GM18517 (cell line): ENCODE data around the gene LYRM4.
A peak's percentile ranks its signal among the peaks of the same experiment; 100 is the strongest.

Experiments used
- ATAC-seq: cut with Tn5 transposase; IDR thresholded peaks from one replicate; pipeline ENCODE4 v1.9.1; 2021; ENCODE audit warnings: mild to moderate bottlenecking, moderate library complexity; ENCODE audit not compliant: unreplicated experiment

Gene LYRM4

DNA sequence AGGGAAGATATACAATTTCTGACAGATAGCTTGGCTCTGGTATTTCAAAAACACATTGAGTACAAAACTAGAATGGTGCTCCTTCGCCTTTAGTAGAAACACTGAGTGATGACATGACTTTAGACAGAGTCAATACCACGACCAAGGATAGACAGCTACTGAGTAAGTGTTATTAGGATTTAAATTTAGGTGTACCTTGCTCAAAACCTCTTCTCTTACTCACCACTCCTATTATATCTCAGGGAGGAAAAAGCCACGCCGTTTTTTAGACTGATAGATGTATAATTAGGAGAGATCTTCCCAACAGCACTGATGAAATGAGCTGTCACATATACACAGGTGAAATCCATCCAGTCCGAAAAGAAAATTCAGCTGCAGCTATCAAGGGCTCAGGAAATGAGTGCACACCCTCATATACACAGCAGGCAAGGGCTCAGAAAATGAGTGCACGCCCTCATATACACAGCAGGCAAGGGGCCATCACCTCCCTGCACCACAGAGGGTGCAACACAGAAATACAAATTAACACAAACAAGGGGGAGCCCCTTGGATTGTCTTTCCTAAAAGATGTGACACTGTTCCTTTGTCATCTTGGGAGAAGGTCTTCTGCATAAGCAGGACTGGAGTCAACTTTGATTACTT lies 53.7 kb downstream of the LYRM4 start:
- no peak for ATAC-seq

DNA sequence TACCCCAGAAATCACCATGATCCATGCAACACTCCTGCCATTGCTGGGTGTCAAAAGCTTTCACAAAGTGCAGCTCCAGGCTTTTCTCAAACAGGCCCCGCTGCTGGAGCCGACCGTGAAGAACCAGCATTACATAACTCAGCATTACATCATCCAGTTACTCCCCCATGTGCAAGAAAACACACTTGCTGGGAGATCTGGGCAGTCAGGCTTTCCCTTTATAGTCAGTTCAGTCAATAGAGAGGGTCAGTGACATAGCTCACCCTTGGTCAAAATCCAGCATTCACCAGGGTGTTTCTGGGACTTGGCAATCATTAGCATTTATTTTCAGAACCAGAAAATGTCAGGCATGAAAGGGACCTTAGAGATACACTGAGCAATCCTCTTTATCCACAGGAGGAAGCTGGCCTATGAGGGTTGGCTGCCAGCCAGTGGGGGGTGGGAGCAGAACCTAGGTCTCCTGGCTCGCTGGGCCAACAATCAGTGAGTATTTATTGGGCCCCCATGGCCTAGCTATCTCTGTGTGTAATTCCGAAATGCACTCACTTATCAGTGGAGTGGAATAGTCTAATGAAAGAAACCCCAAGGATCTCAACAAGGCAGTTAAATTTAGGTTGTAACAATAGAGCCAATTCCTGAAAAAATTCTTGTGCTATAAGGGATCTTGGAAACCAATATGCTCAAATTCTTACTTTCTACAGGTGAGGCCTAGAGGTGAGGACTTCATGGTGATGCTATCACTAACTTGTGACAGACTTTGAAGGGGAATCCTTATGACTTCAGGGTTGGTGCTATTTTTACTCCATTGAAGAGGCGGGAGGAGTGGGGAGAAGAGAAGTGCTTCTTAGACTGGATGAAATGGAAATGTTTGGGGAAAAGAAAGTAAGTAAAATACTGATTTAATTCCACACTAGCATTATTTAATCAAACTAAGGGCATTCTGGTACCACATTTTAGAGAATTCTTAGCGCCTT lies 54.6 kb downstream of the LYRM4 start:
- ATAC-seq = no peak

DNA sequence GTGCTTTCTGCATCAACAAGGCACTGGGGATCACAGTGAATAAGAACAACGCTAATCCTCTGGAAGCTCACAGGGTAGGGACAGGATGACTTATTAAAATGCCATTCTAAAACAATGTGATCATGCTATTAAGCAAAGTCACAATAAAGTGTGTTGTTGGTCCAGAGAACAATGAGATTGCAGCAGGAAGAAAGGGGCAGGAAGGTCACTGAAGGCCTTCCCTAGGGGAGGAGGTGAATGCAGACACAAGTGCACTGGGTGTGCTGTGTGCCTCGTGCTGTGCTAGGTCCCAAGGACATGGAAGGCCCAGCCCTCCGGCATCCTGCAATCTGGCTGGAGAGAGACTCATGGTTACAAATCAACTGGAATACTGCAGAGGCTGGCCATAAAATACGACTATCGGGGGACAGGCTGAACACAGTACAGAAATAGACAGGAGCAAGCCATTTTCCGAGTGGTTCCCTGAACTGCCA lies 55.7 kb downstream of the LYRM4 start:
- no peak for ATAC-seq

DNA sequence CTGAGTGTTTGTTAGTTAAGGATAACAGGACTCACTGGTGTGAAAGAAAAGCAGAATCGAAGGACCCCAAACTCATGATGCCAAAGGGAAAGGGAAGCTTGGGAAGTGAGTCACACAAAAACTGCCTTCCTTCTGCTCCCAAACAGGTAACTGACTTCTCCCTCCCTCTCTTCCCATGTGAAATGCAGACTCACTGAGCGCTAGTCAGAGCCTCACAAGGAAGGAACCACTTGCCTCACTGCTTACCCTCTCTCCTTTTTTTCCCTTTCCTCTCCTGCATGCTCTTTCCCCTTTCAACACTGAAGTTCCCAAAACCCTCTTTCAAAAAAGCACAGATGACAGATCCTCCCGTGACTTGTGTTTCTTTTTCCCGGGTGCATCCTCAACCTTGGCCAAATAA lies 56.4 kb downstream of the LYRM4 start:
- ATAC-seq = no peak

DNA sequence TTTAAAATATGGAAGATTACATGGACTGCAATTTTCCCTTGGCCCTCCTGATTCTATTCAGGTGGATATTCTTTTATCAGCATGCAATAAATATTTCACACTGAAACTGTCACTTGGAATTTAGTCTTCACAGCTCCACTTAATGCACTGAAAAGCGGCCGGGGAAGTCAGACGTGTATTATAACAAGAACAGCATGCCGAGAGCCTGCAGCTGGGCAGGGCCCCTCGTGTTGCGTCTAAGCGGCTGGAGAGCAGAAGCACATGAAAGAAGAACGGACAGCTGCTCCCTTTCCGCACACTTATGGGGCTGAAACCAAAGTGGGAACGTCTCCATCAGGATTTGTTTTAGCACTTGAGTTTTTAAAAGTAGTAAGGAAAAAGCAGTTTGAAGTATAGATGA lies 57.2 kb downstream of the LYRM4 start:
- no peak for ATAC-seq

DNA sequence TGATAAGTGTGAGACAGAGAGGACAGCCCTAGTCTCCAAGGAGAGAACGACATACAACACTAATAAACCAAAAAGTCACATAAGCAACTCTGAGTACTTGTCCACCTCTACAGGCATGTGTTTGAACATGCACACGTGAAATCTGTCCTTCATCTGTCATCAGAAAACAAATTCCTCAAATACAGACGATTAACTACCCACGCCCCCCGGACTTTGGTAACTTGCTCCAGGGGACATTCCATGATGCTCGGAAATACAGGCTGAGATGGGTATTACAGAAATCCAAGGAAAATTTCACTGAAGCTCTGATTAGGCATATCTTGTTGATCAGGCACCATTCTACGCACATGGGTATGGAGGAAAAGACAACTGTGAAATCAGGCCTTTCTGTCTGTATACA lies 57.8 kb downstream of the LYRM4 start:
- ATAC-seq = no peak

DNA sequence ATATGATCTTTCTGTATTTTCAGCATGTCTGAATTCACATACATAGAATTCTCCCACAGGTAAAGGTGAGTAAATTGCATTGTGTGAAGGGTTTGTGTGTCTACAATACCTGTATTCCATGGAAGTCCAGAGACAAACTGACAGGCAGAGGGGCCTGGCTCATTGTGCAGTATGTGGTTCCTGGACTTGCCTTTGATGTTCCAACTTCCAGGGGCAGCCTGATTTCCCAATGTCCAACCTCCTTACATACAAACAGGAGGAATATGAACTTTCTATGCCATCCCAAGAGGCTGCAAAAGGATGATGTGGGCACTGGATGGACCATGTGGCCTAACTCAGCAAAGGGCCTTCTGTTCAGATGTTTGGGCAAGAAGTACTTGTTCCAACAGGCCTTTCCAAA lies 58.5 kb downstream of the LYRM4 start:
- ATAC-seq = no peak

DNA sequence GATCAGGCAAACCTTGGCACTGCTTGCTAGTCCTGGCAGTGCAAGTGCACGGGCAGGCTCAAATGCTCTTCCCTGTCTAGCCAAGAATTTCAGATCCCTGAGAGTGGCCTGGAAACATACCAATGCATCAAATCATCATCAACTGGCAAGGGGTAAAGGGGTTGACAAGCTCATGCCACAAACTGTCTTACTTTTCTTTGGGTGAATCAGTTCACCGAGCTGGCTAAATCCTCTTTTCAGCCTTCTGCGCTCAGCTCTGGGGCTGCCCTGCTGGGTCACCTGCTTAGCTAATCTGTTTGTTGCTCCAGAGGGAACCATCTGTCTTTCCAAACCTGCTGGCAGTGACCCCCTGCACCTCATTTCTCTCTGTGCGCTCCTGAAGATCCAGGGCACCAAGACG lies 59.5 kb downstream of the LYRM4 start:
- ATAC-seq = no peak

DNA sequence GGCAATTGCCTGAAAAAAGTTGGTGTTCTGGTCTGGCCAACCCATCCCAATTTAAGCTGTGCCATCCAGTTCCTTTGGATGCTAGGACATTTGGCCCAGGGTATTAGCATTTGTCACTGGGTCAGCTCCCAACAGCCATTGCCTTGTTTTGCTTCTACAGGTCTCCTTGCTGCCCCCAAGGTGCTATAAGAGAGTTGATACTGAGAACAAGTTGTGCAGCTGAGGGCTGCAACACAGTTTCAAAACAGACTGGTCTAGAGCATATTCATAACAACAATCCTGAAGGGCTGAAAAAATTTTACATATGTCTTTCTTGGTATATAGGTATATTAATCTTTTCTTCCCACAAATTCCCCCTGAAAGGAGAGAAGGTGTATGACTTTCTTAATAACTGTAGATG lies 61.0 kb downstream of the LYRM4 start:
- no peak for ATAC-seq

DNA sequence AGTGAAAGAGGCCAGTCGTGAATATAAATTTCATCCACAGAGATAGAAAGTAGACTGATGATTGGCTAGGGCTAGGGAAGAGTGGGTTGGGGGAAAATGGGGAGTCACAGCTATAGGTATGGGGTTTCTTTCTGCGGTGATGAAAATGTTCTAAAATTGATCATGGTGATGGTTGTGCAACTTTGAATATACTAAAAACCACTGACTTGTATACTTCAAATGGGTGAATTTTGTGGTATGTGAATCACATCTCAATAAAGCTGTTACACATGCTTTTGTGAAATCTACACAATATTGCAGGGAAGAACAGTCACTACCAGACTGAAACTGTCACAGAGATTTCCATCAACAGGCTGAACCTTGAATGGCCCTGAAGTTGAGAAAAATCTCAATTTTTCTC lies 61.5 kb downstream of the LYRM4 start:
- no peak for ATAC-seq

DNA sequence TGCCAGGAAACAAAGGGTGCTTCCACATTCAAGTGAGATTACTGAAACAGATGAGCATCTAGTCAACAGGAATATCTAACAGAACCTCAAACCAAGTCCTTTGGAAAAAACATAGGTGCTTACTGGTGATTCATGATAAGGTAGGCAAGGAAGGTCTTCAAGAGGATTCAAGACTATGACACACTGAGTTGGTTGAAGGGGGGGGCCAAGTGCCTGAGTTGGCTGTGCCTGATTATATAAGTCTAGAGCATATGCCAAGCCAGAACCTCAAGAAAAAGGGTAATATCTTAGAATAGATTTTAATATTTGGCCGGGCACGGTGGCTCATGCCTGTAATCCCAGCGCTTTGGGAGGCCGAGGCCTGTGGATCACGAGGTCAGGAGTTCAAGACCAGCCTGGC lies 63.7 kb downstream of the LYRM4 start:
- no peak for ATAC-seq

DNA sequence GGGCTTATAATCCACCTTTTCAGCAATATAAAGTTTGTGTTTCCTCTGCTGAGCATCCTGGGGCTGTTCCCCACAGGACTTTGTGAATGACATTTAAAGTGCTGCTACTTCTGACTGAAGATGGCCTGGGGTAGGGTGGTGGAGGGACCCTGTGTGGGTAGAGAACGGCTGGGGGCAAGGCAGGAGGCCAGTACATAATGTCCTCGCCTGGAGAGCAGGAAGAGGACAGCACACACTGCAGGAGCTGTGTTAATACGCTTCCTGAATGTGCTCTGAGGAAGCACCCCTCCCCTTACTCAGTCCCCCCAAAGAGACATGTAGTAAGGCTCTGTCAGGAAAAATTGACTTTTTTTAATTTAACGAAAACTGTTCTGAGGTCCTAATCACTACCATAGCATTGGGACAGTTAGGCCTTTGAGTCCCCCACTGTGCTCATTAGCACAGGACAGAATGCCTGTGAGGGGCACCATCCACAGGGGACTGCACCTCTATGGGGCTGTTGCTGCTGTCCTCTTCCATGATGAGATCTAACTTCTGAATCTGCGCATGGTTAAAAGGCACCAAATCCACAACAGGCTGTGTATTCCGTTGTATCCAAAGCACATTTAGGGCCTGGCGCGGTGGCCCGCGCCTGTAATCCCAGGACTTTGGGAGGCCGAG lies 68.5 kb downstream of the LYRM4 start:
- no peak for ATAC-seq

DNA sequence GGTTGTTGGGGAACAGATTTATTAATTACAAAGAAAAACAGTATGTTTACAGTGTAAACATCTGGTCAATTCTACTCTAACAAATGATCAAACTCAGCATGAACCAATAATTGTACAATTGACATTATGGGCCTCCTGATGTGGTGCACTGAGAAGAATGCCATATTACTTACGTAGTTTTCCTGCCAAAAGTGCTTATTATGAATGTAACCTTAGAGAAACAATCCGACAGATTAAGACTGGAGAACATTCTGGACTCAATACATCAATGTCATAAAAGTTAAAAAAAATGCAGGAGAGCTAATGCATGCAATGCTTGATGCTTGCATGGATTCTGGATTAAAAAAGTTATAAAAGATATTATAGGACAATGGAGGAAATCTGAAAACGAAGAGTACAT lies 69.0 kb downstream of the LYRM4 start:
- ATAC-seq = no peak

DNA sequence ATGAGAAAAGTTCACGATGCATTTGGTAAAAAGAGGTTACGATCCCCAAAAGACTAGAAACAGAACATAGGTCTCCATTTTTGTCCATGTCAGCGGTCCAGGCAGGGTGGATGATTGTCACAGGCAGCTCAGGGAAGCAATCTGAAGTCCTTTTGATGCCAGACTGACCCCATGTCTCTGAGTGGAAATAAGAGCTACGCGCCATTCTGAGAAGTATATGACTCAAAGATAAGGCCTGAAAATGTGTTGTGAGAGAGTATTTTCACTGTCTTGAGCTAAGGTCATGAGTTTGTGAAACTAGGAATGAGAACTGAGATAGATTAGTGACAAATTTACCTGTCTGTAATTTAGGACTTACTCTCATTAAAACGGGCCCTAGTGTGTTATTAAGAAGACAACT lies 69.5 kb downstream of the LYRM4 start:
- peak; percentile 57 for ATAC-seq

DNA sequence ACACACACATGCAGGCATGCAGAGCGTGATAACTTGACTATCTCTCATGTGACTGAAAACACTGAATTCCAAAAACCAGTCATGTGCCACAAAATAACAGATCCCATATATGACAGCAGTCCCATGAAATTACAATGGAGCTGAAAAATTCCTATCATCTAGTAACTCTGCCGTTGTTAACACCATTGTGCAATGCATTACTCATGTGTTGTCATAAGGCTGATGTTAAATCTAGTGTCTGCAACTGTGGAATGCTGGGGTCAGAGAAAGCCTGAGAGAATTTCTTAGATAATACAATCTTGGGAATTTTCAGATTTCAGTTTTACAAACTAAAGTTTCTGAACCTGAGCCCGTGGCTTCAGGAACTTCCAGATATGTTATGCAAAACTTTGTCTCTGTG lies 70.2 kb downstream of the LYRM4 start:
- no peak for ATAC-seq

DNA sequence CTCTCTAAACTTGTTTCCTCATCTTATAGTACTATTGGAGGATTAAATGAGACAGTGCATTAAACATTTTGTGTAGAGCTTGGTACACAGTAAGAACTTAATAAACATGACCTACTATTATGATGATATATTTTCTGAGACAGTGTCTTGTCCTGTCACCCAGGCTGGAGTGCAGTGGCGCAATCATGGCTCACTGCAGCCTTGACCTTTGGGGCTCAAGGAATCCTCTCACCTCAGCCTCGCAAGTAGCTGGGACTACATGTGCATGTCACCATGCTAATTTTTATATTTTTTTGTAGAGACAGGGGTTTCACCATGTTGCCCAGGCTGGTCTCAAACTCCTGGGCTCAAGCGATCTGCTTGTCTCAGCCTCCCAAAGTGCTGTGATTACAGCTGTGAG lies 72.1 kb downstream of the LYRM4 start:
- no peak for ATAC-seq

DNA sequence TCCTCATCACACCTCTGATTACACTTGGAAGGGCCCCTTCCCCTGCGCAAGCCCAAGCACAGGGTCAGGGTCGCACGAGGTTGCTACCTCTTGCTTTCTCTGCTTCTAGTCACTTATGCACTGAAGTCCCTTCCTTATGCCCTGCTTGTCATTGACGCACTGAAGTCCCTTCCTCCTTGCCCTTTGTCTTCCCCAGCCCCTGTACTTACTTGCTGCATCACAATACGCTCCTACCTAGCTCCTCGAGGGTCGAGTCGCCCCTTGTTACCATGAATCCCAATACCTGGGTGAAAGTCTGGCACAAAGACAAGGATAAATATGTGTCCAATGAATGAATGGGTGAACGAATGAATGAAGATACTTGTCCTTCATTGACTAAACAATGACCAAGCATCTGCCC lies 75.9 kb downstream of the LYRM4 start:
- ATAC-seq = no peak

DNA sequence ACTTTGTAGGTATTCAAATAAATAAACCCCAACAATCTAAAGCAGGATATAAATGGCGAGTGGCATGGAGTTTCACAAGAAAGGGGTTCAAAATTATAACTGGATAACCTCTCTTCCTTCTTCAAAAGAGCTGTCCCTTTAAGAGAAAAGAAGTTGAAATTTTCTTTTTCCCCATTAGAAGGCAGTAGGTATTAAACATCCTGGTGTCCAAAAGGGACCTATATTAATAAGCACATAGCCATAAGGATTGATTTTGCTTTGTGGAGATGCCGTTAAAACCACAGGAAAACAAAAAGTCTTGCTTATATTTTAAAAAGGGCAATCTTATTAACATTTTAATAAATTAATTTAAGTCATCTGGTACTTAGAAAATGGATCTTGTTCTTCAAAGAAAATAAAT lies 76.5 kb downstream of the LYRM4 start:
- ATAC-seq = no peak

DNA sequence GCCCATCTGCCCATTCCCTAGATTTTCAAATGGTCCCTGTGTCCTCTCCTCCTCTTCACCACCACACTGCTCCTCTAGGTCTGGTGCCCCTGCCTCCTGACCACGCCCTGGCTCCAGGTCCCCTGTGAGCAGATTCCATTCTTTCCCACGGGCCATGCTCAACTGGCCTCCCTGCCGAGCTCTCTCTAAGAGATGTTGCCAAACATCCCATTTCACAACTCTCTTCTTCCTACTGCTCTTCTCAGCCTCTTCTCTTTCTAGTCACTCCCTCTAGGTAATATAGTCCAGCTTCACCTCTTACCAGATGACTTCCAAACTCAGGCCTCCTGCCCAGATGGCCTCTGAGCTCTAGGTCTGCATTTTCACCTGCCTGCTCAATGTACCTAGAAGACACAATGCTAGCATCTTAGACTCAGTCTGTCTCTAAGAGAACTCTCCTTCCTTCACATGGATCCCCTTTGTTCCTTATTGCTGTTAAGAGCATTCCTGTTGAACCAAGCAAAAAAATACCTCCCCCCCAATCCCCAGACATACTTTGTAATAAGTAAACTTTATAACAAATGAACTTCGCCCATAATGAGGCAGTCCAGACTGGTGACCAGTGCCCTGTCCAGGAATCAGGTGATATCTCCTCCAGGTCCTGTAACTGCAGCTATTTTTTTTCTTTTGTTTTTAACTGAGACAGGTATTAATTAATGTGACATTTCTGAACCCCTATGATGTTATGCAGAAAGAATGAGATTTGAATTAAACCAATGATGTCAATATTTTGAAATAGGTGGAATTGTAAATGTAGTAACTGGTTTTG lies 79.0 kb downstream of the LYRM4 start:
- no peak for ATAC-seq

DNA sequence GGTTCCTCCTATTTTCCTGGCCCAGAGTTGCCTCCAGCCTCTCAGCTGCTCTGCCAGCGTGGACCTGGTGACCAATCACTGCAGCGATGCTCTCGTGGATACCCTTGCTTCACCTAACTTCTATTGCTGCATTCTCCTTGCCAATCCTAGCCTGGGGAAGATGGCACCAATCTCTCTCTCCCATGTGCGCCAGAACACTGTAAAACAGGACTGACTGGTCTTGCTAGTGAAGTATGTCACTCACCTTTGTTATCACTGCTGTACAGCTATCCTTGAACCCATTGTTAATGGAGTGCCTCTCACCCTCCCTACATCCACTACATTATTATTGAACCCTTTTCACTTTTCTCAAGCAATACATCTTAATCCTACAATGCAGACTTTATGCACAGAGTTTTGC lies 80.1 kb downstream of the LYRM4 start:
- ATAC-seq = no peak

DNA sequence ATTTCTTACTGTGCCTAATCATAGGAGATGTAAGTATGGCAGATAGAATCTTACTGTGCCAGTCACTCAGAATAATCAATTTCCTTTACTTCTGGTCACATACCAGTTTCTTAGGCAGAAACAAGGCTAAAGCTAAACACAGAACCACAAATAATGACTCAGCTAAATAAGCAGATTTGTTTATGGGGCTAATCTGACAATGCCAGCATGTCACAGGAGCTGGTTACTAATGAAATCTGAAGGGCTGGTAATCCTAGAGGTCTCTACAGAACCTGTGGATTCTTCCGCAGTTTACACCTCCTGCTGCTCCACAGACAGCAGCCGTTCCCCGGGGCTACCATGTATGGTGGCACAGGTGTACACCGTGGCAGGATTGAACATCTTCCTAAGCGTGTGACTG lies 80.8 kb downstream of the LYRM4 start:
- ATAC-seq = no peak
